CMK (cell line): Measurements from ENCODE around the gene MRGPRE.

Experiments
- DNase-seq: peaks from one replicate; pipeline ENCODE4 v3.0.0-alpha.2; 2010; ENCODE audit warnings: low read depth

Gene MRGPRE

DNA sequence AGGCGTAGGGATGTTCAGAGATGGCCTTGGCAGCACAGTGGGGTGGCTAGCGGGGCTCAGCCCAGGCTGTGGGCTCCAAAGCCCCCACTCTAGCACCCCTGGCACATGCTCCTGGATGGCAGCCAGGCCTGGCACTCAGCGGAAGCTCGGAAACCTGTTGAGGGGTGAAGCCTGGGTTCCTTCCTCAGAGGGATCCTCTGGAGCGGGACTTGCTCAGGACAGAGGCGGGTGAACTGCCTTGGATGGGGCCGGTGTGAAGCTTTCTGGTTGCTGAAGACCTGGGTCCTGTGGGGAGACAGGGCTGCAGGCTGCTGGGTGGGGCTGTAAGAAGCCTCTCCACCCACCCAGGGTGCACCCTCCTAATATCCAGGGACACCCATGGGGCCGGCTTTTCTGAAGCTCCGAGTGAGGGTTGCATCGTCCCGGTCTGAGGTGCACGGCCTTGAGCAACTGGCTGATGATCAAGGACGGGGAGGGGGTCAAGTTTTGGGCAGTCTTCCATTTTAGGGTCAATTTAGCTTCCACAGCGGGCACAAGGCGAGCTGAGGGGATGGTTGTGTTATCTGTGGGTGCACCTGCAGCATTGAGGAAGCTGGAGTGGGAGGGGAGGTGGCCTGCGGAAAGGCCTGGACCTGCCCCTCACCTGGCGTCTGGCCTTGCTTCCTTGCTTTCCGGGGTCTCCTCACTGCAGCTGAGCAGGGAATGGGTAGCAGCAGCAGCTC lies 5.2 kb downstream of the MRGPRE start:
- no peak for DNase-seq

DNA sequence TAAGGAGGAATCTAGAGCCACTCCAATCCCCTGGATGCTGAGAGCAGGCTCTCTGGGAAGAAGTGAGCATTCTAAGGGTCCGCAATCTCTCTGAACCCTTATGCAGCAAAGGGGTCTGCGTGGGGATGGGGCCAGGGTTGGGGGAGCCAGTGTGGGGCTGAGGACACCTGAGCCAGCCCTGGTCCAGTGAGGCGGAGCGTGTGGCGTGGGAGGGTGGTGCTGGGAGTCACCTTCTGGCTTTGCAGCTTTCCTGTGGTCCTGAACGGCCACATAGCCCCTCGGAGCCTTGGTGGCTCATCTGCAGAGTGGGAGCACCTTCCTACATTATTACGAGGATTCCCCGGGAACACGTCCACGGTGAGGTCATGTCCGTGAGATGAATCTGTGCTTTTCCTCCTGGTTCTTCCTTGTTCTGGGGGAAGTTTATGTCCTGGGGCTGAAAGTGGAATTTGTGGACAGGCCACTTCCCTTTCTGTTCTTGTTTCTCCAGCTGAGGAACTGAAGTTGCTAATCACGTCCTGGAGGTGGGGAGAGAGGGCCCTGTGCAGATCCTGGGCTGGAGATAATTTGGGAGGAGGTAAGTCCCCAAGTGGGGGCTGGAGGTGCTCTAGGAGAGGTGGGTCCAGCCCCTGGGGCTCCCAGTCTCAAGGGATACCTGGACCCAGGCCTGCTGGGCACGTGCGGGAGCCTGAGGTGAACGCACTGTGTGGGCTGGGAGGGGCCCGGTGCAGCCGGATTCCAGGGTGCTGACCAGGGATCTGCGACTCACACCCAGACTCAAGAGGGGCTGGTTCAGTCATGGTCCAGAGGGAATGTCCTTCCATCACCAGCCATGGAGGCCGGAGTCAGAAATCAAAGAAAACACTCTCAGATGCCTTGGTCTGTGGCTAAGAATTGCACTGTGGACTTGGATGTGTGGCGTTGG lies 6.1 kb downstream of the MRGPRE start:
- DNase-seq = no peak

DNA sequence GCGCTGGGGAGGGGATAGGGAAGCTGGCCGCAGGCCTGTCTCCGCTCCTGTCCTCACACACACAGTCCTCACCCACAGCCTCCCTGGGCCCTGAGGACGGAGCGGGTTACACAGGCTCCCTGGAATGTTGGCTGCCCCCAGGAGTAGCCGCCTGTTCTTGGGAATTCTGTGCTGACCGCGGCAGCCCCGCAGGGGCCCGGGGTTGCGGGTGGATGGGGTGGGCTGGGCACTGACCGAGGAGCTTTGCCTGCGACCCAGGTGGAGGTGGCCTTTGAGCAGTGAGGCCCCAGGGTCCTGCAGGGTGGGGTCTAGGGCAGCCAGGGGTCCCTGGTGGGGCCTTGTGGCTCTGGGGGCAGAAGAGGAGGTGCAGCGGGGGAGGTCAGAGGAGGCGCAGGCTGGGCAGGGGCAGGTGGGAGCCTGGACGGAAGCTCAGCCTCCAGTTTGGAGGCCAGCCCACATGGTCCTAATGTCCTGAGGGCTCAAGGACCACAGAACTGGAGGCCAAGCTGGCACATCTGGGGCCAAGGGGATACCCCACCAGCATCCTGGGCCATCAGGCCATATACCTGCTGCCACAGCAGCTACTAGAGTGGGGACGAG lies 7.0 kb downstream of the MRGPRE start:
- no peak for DNase-seq

DNA sequence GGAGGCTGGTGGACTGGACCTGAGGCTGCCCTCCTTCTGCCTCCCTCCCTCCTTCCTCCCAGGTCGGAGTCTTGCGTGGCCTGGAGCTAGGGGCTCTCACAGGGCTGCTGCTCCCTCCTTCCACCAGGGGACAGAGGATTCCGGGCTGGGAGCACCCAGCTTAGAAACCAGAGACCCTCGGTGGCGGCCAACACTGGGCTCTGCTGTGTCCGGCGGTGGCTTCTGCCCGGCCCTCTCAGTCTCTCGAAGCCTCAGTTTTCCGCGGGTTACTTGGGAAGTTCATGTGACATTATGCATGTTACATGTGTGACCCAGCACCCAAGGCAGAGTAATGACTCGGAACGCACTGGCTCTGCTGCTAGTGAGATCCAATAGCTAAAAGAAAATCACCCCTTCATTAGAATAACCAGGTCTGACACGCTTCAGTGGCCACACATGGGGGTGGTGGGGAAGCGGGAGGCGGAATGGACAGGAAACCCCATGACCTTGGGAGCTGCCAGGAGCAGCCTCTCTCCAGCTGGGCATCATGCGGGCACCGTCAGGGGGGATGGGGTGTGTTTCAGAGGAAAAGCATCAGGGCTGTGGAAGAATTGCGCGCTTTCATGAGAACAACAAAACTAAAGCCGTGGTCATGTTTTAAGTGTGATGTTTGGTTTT lies 7.7 kb downstream of the MRGPRE start:
- DNase-seq = no peak

DNA sequence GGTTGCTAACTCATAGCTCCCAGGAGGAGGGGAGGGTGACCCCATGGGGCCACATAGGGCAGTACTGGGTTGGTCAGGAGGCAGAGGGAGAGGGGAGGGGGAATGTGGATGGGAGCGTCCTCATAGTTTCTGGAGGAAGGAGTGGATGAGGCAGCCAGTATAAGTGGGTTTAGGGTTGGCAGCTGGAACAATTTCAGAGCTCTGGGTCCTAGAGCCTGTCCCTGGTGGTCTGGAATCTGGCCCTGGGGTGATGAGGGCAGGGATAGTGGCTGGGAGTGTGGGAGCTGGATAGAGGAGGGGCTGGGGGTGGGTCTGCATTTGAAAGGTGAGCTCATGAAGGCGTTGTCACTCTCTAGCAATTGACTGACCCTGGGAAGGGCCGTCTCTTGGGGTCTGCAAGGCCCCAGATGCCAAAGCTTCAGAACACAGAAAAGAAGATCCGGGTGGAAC lies 8.3 kb downstream of the MRGPRE start:
- DNase-seq = no peak

DNA sequence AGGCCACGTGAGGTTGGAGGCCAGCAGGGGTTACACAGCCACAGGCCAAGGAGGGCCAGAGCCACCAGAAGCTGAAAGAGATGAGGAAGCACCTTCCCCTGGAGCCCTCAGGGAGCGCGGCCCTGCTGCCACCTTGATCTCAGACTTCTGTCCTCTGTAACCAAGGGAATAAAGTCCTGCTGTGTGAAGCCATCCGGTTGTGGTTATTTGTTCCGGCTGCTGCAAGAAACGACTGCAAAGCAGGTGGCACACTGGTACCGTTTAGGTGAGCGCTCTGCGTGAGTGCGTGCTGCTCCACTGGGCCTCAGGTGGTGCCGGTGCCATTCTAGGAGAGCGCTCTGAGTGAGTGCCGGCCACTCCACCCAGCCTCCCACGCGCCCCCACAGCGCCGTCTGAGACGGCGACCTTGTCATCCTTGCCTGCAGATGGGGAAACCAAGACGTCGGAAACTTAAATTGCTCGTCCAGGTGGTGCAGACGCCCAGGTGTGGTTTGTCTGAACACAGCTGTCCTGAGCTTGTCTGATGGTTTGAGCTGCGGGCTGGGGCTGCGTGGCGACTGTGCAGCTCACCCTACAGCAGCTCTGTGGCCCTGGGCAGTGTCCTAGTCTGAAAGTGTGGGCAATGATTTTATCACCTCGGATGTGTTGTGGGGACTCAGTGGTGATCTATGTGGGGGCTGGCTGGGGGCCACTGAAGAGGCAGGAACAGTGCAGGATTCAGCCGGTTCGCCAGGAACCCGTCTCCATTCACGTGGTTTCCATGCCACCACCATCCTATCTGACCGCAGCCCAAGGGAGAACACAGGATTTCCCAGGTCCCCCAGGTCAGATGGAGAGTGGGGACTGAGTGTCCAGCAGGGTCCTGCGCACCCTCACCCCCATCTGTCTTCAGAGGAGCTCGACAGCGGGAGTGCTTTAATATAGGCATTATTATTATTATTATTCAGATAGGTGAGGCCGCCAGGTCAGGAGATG lies 9.0 kb downstream of the MRGPRE start:
- no peak for DNase-seq

DNA sequence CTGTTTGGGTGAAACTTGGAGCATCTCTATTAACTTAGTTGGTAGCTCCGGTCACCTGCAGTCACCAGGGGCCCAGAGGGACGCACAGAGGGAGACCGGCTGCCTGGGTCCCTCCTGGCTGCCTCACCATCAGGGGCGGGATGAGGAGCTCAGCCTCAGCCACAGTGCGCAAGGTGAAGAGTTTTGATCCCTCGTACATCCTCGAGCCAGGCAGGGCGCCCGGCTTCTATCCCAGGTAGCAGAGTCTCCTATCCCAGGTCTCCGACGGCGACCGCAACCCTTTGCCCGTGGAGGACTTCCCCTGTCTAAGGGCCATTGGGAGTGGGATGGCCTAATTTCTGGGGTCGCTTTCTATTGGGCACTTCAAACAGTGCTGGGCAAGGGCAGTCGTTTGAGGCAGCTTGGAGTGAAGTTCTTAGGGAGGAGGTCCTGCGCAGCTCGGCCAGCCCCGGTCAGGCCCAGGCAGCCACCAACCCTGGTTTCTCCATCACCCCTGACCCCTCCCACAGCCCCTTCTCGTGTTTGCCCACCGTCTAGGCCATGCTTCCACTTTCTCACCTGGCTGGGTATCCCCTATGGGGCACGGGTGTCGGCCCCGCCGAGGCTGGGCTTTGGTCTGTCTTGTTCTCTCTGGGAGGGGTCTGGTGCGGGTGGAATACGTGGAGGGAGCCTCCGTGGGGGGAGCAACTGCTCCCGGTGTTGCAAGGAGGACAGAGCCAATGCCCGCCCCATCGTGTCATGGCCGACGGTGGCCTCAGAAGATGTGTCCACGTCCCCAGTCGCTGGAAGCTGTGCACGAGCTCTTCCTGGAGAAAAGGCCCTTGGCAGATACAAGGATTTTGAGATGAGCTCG lies 10.0 kb downstream of the MRGPRE start:
- no peak for DNase-seq

DNA sequence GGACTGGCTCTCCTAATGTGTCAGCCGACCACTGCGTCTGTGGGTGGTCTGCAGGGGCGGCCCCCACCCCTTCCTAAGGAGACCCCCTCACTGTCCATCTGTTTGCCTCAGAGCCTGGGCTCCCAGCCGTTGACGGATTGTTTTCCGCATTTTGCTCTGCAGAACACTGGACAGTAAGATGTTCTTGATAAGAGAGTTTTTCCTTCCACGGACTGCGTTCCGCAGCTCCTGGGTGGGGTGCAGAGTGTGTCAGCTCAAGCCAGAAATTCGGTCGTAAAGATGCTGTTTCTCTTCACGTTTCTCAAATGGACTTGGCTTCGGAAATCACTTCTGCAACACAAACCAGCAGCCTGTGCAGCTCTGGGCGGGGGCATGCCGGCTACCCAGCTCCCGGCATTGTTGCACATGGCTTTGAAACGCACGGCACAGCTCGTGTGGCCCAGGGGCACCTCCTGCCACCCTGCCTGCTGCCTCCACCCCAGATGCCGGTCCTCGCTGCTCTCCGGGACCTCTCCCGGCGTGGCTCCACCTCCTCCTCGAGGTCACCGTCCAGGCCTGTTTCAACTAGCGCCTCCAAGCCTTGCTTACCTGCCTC lies 10.7 kb downstream of the MRGPRE start:
- no peak for DNase-seq

DNA sequence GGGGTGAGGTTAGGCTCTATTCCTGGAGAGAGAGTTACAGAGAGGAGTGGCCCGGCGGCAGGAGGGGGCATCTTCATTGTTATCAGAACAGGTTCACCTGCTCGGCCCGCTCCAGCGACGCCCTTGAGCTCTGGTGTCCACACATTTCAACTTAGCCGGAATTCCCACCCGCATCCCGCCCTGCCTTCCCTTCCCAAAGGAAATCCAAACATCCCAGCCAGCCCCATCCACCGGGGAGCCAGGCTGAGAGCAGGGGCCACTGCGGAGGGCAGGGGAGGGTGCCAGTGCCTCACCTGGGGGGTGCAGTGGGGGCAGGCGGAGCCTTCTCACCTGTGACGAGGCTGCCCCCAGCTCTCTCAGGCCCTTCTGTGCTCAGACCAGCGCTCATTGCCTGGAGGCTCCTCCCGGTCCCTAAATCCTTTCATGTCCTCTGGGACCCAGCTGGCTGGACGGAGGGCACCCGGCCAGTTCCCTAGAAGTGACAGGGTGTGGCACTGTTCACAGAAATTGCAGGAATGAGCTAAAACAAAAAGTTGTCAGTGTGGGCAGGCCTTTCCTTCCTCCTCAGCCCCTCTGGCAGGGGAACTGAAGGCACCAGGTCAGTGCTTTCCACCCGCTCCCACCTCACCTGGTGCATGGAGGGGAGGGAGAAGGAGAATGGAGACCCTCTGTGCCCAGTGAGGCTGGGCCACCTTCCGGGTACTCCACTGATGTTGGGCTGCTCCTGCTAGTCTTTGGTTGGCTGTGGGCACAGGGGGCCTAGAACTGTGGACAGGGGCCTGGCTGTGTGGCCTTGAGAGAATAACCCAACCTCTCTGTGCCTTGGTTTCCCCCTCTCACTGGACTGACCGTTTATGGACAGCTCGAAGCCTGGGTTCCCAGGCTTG lies 11.5 kb downstream of the MRGPRE start:
- no peak for DNase-seq

DNA sequence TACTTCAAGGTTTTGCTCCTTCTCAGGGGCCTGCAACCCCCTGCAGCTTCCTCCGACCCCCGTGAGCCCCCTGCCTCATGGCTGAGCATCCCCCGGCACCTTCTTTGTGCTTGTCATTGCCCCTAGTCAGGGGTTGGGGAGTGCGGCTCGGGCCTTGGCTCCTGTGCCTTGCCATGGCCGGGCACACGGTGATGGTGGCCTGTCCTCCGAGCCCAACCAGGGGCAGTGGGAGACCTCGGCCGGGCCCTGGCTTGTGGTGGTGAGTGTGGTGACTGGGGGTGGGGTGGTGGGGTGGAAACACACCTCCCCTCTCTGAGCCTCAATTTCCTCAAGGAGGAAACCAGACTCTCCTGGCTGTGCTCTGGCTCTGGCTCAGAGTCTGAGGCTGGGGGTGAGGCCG lies 12.1 kb downstream of the MRGPRE start:
- no peak for DNase-seq

DNA sequence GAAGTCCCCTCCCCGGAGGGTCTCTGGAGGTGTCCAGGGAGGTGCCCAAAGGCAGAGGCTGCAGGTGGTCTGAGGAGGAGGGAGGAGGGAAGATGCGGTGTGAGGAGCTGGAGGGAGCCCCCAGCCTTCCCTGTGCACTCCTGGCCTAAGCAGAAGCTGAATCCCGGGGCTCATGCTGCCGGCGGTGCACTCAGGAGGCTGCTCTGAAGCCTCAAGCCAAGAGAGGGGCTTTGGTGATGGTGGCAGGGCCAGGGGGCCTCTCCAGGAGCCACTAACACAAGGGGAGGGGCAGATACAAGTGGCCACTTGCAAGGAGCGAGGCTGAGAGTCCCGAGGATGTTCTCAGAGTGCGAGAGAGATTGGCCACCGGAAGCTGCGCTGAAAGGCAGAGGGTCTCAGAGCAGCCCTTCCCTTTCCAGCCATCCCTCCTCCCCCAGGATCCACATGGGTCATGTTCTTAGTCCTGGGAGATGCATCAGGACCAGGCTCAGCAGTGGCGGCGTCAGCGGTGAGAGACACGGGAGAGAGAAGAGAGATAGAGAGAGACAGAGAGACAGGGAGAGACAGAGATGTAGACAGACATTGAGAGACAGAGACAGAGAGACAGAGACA lies 12.8 kb downstream of the MRGPRE start:
- no peak for DNase-seq

DNA sequence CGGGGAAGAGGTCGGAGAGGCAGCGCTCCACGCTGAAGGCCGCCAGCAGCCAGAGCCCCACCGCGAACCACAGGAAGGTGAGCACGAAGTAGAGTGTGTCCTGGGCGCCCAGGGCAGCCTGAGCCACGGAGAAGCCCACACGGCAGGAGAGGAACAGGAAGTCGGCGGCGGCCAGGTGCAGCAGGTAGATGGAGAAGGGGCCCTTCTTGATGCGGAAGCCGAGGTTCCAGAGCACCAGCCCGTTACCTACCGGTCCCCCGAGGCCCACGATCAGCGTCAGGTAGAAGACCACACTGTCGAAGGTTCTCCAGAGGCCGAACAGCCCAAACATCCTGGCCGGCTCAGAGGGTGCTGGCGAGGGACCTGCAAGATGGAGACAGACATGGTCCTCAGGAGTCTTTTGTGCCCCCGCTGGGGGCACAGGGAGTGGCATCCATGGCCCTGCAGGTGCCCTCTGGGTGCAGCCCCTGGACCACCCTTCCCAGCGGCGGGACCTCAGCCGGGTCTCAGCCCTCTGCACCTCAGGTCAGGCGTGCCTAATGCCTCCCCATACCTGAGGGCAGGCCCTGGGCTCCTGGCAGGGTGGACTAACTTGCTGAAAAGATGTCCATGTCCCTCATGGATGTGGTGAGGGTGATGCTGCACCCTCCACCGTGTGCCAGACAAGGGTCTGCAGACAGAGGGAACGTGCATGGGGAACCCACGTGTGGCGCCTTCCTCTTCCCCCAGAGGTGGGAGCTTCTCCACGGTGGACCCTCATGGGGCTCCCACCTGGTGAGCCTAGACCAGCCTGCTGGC lies 13.5 kb downstream of the MRGPRE start, which contains the start of gene MRGPRG:
MRGPRG (minus strand) TSS at position 331 of the 798 bp plus-strand sequence; CDS start at position 331, 0 bp downstream.
- DNase-seq = no peak

DNA sequence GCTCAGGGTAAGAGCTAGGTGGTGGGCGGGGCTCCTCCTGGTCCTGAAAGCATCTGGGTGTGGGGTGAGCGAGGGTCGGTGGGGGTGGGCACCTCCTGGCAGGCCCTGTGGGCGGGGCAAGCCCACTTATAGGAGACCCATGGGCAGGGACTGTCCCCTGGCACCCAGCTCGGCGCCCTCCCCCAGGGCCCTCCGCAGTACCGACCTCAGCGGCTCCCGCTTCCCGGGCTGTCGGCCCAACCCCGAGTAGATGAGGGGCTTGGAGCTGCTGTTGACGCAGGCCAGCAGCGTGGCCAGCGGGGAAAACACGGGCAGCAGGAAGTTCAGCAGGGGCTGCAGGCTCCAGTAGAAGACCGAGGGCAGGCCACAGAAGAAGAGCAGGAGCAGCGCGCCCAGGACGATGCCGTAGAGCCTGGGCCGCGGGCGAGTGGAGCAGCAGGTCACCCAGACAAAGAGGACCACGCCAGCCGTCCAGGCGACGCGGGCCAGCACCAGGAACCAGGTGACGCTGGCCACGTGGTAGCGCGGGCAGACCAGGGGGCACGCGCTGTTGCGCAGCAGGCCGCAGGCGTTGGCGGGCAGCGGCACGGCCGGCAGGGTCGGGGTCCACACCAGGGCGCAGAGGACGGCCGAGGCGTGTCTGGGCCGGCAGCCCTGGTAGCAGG lies 14.3 kb downstream of the MRGPRE start:
- no peak for DNase-seq

DNA sequence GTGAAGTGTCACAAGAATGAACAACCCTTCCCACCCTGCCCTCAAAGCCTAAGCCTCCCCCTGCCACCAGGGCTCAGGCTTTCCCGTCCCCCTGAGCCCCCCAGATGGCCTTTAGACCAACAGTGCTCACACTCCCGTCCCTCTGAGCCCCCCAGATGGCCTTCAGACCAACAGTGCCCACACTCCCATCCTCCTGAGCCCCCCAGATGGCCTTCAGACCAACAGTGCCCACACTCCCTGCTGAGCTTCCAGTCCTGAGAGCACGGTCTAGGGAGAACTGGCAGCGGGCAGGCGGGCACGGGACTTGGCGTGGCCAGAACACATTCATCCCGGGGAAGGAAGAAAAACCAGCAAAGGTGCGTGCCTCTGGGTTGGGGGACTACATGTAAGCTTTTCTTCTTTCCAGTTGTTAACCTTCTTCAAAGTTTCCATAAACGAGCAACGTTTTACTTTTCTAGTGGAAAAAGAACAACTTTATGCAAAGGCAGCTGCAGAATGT lies 16.1 kb downstream of the MRGPRE start:
- DNase-seq = no peak

DNA sequence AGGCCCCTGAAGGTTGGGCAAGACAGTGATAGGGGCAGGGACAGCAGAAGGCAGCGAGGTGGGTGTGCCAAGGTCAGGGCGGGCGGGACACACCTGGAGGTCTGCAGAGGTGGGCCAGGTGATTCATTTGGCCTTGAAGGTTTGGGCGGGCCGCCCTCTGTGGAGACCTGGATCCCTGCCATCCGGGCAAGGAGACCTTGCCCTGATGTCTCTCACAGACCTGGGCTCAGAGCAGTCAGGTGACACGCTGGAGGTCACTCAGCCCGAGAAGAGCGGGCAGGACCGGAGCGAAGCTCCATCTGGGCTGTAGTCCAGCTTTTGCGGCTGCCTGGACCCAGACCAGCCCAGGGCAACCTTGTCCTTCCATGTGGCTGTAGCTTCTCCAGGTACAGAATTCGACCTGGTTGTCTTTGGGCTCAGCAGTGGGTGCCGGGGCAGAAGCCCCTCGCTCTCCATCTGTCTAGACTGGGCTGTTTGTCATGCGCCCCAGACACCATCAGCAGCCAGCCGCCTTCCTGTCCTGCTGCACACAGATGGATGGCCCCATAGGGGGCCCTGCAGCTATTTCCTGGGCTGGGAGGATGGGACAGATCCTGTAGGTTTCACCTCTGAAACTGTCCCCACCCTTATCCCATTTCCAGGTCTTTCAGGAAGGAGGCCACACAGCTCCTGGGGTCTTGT lies 16.7 kb downstream of the MRGPRE start:
- DNase-seq = no peak

DNA sequence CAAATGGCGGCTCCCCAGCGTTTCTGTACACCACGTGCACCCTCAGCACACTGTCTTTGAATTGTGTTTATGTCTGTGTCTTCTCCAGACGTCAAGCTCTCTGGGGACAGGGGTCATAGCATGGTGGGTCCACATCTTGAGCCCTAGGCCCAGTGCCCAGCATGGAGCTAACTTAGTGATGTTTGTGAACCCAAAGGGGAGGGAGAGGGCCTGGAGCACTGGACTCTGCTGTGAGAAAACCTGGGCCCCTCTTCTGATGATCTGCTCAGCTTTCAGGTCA lies 17.9 kb downstream of the MRGPRE start:
- no peak for DNase-seq
